HL-60 (cell line): ENCODE measurements around the gene TRIM22.

Experiments
- DNase-seq, 2 experiments: peaks; one replicate each; pipeline ENCODE4 v3.0.0-alpha.2; 2010 to 2020; ENCODE audit warnings: low read depth in 1 of 2, low spot score in 1 of 2
- H3K27ac ChIP-seq: fragments of 250-450 bp; sonication (Bioruptor Pico); replicated peaks from 2 replicates; pipeline ENCODE4 v1.5.1; 2020; ENCODE audit warnings: mild to moderate bottlenecking, moderate library complexity
- H3K27me3 ChIP-seq: fragments of 250-450 bp; sonication (Bioruptor Pico); 2 replicates; pipeline ENCODE4 v1.5.1; 2021; ENCODE audit warnings: mild to moderate bottlenecking, moderate library complexity; ENCODE audit not compliant: insufficient read depth, poor library complexity, severe bottlenecking
- H3K4me3 ChIP-seq: replicated peaks from 2 replicates; pipeline ENCODE4 v1.5.1; 2011; ENCODE audit warnings: mild to moderate bottlenecking, control low read depth, low read length; ENCODE audit not compliant: insufficient read depth
- GABPA ChIP-seq: IDR thresholded peaks from 2 replicates; pipeline ENCODE4 v1.6.1; 2012; ENCODE audit warnings: low read depth
- POLR2AphosphoS5 ChIP-seq: IDR thresholded peaks from 2 replicates; pipeline ENCODE4 v1.6.1; 2012; ENCODE audit warnings: low read depth
- SPI1 ChIP-seq: IDR thresholded peaks from 2 replicates; pipeline ENCODE4 v1.6.1; 2012; ENCODE audit warnings: low read depth, mild to moderate bottlenecking, borderline replicate concordance
- TF ChIP-seq, protein P1 (sequence below): IDR thresholded peaks from 2 replicates; pipeline ENCODE4 v1.6.1; 2012; ENCODE audit warnings: low read depth; ENCODE audit not compliant: insufficient replicate concordance
- TF ChIP-seq, protein P2 (sequence below): IDR thresholded peaks from one replicate; pipeline ENCODE4 v1.5.1; 2011; ENCODE audit warnings: low read length, control low read depth, inconsistent platforms; ENCODE audit not compliant: insufficient read depth

The TRIM22 gene

GRCh38 chr11:5695580-5695979, 6.0 kb downstream of the TRIM22 start:
- DNase-seq: no peak
- Histone ChIP-seq H3K27ac (no peak overlapping the region), H3K4me3 (no peak overlapping the region), H3K27me3 (no peaks in the 10 kb centered on the region)
- no peak for TF ChIP-seq GABPA
- TF ChIP-seq, protein P1, sequence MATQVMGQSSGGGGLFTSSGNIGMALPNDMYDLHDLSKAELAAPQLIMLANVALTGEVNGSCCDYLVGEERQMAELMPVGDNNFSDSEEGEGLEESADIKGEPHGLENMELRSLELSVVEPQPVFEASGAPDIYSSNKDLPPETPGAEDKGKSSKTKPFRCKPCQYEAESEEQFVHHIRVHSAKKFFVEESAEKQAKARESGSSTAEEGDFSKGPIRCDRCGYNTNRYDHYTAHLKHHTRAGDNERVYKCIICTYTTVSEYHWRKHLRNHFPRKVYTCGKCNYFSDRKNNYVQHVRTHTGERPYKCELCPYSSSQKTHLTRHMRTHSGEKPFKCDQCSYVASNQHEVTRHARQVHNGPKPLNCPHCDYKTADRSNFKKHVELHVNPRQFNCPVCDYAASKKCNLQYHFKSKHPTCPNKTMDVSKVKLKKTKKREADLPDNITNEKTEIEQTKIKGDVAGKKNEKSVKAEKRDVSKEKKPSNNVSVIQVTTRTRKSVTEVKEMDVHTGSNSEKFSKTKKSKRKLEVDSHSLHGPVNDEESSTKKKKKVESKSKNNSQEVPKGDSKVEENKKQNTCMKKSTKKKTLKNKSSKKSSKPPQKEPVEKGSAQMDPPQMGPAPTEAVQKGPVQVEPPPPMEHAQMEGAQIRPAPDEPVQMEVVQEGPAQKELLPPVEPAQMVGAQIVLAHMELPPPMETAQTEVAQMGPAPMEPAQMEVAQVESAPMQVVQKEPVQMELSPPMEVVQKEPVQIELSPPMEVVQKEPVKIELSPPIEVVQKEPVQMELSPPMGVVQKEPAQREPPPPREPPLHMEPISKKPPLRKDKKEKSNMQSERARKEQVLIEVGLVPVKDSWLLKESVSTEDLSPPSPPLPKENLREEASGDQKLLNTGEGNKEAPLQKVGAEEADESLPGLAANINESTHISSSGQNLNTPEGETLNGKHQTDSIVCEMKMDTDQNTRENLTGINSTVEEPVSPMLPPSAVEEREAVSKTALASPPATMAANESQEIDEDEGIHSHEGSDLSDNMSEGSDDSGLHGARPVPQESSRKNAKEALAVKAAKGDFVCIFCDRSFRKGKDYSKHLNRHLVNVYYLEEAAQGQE: no peak
- TF ChIP-seq, protein P2, sequence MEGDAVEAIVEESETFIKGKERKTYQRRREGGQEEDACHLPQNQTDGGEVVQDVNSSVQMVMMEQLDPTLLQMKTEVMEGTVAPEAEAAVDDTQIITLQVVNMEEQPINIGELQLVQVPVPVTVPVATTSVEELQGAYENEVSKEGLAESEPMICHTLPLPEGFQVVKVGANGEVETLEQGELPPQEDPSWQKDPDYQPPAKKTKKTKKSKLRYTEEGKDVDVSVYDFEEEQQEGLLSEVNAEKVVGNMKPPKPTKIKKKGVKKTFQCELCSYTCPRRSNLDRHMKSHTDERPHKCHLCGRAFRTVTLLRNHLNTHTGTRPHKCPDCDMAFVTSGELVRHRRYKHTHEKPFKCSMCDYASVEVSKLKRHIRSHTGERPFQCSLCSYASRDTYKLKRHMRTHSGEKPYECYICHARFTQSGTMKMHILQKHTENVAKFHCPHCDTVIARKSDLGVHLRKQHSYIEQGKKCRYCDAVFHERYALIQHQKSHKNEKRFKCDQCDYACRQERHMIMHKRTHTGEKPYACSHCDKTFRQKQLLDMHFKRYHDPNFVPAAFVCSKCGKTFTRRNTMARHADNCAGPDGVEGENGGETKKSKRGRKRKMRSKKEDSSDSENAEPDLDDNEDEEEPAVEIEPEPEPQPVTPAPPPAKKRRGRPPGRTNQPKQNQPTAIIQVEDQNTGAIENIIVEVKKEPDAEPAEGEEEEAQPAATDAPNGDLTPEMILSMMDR: no peak
- no peak for TF ChIP-seq SPI1
- TF ChIP-seq POLR2AphosphoS5: no peak

- DNase-seq: no peak
- H3K27ac ChIP-seq: no peak overlapping the region
- no peak overlapping the region for H3K4me3 ChIP-seq
- H3K27me3 ChIP-seq: no peaks in the 10 kb centered on the region
- TF ChIP-seq POLR2AphosphoS5 (no peak), SPI1 (no peak), GABPA (no peak)
- TF ChIP-seq, protein P2: no peak
- TF ChIP-seq, protein P1: no peak
These were observed 6.6 kb downstream of the TRIM22 start for GRCh38 chr11:5696210-5696609.

GRCh38 chr11:5698281-5698680, 8.7 kb downstream of the TRIM22 start:
- TF ChIP-seq SPI1 (no peak), GABPA (no peak)
- DNase-seq: no peak
- Histone ChIP-seq H3K27me3 (no peaks in the 10 kb centered on the region), H3K27ac (no peak overlapping the region), H3K4me3 (no peak overlapping the region)

DNA sequence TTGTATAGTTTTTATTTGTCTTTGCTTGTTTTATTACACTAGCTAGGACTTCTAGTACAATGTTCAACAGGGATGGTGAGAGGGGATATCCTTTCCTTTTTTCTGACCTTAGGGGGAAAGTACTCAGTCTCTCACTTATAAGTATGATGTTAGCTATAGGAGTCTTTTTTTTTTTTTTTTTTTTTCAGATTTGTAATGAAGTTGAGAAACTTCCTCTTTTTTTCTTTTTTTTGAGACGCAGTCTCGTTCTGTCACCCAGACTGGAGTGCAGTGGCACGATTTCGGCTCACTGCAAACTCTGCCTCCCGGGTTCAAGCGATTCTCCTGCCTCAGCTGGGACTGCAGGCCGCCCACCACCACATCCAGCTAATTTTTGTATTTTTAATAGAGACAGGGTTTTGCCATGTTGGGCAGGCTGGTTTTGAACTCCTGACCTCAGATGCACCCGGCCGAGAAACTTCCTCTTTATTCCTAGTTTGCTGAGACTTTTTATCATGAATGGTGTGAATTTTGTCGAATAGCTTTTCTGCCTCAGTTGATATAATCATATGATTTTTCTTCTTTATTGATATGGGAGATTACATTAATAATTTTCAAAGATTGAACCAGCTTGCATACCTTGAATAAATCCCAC, 10.9 kb downstream of the TRIM22 start:
- H3K4me3 ChIP-seq: peak overlapping the region; percentile 25; the same call in 1 of the 2 replicates
- TF ChIP-seq SPI1: 0 out of 2 replicates have a peak, but pooled peaks have one; percentile 4
- TF ChIP-seq, protein P2: no peak
- DNase-seq: peak in 1 of 2 experiments; percentile 33
- H3K27me3 ChIP-seq: no peaks in the 10 kb centered on the region
- H3K27ac ChIP-seq: 0 out of 2 replicates have a peak overlapping the region, but pooled peaks have one; percentile 41
